ENCODE data around the gene ABHD14A. TPM values are rescaled to one million over a fixed set of nuclear protein-coding genes. Genes with fewer than 3 reads are reported as not detected.
A peak's percentile ranks its signal among the peaks of the same experiment; 100 is the strongest.

ABHD14A gene
- total and polyA plus RNA-seq, 2 of the 13 experiments (the other 11 are each of a cell fraction or from before 2014, with no cell fraction given): 29.5 to 46.9 TPM

DNA sequence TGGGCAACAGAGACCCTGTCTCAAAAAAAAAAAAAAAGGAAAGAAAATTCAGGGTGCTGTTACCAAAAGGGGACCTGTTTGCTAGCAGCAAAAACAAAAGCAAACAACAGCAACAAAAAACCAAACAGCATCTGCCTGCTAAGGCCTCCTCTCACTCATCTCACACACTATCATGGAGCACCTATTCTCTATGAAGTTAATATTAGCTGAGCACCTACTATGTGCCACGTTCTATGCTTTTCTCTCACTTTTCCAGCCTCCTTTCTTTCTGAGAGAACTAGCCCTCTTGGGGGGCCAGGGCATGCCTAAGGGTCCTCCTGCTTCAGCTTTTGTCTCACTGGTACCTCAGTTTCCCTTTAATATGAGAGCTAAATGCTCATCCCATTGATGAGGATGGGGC, 20.2 kb upstream of the ABHD14A start:
- in situ Hi-C loops (cut with HindIII; ENCODE audit: extremely low pct_ligation_motif_present, low pct_unique_long_range_greater_than_20kb): no loop called here

DNA sequence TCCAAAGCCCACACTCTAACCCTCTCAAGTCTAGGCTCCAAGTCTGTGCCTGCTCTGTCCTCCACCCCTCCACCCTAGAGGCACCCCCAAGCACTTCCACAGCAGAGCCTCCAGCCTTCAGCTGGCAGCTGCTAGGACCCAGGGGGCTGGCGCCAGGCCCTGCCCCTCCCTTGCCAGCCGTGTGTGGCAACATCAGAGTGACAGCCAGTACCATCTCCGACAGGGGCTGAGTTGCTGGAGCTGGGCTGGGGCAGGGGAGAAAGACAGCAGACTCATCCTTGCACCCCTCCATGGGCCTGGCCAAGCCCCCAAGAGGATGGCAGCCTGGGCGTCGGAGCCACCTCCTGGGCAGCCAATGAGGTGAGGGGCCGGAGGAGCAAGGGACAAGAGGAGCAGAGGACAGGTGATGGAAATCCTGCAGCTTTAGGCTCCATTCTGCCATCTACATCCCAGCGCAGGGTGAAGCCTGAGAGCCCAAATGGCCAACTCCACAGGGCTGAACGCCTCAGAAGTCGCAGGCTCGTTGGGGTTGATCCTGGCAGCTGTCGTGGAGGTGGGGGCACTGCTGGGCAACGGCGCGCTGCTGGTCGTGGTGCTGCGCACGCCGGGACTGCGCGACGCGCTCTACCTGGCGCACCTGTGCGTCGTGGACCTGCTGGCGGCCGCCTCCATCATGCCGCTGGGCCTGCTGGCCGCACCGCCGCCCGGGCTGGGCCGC, 19.5 kb upstream of the ABHD14A start, which contains the start of gene GPR62:
Gene GPR62, plus strand, starts transcription at position 207 of the 718 bp plus-strand sequence. Its CDS starts 272 bp downstream, at position 479.
- Histone ChIP-seq H3K9me3 (ENCODE audit: low read length) (no peaks in the 10 kb centered on the region), H3K27me3 (ENCODE audit: control insufficient read depth in 1 of 2, insufficient read depth in 2 of 2, low read length in 2 of 2) (no peaks in the 10 kb centered on the region), H3K79me2 (ENCODE audit: insufficient read depth, low read length) (no peaks in the 10 kb centered on the region), H3K4me3 (replicated peaks in 1 of 3; ENCODE audit: insufficient read depth in 1 of 3, low read depth in 2 of 3, low read length in 3 of 3) (no peak within 1 kb of the TSS), H3K36me3 (replicated peaks in 1 of 2; ENCODE audit: control insufficient read depth in 1 of 2, insufficient read depth in 2 of 2, low read length in 2 of 2) (peaks cover 3 to 18% of the 10 kb centered on the region in 2 experiments; a peak in 4 of 5 replicates), H3K27ac (ENCODE audit: extremely low read length, insufficient read depth, low read length) (no peak within 1 kb of the TSS), H3K4me2 (ENCODE audit: low read depth, low read length) (no peak within 1 kb of the TSS), H4K20me1 (ENCODE audit: insufficient read depth, low read length) (no peaks in the 10 kb centered on the region), H3K4me1 (ENCODE audit: insufficient read depth, low read length) (peaks cover 17% of the 10 kb centered on the region), H3K9ac (ENCODE audit: insufficient read depth, low read depth, low read length) (no peak within 1 kb of the TSS), H2AFZ (ENCODE audit: low read length) (no peak within 1 kb of the TSS)
- intact Hi-C loops (cut with micrococcal nuclease; ENCODE audit: unreplicated experiment): no loop called here
- peak; percentile 52 for TF ChIP-seq AGO2 (optimal IDR thresholded peaks at IDR 0.05; ENCODE audit: low read depth, low read length)
- TF ChIP-seq ZNF34 (CRISPR knock-in tag; IDR thresholded peaks at IDR 0.05; ENCODE audit: borderline replicate concordance): no peak
- TF ChIP-seq ZNF510 (CRISPR knock-in tag; IDR thresholded peaks at IDR 0.05; ENCODE audit: low read depth): no peak
- no peak for DNase-seq (ENCODE audit: low spot score)
- in situ Hi-C loops (cut with HindIII; ENCODE audit: extremely low pct_ligation_motif_present, low pct_unique_long_range_greater_than_20kb): no loop called here
- no peak; the same call in 2 of the 3 replicates for ATAC-seq
- CTCF ChIA-PET (ENCODE audit: low intra/inter-chr PET ratio, low total read pairs): no interaction called here
- FAIRE-seq: no peak
- no TSS peak for BruUV-seq (replicated peaks)
- 97% methylated on average over 19 of the region's 33 CpGs for WGBS (ENCODE audit: low lambda C conversion rate)
- POLR2A ChIA-PET: interaction anchor here (2.0 kb wide), 1 partner anchor 12 kb away, joined by 5 read pairs; no protein-coding TSS in a partner anchor

More for the DNA sequence above, 20.2 kb upstream of the ABHD14A start:
- TF ChIP-seq ZIK1 (CRISPR knock-in tag; IDR thresholded peaks at IDR 0.05; ENCODE audit: borderline replicate concordance, low read depth) (no peak), JUND (CRISPR knock-in tag; IDR thresholded peaks at IDR 0.05) (no peak), PCBP2 (optimal IDR thresholded peaks at IDR 0.05; ENCODE audit: low read depth, low read length, poor library complexity, severe bottlenecking) (no peak), ZKSCAN1 (IDR thresholded peaks at IDR 0.05; ENCODE audit: low read length) (peak; percentile 55; the same call in 1 of the 2 replicates), ZSCAN30 (CRISPR knock-in tag; IDR thresholded peaks at IDR 0.05) (no peak), THAP11 (CRISPR knock-in tag; IDR thresholded peaks at IDR 0.05) (no peak), ARHGAP35 (CRISPR knock-in tag; IDR thresholded peaks at IDR 0.05; ENCODE audit: borderline replicate concordance) (no peak), HOXA9 (CRISPR knock-in tag; IDR thresholded peaks at IDR 0.05; ENCODE audit: borderline replicate concordance) (no peak)
- BruUV-seq (replicated peaks): no TSS peak
- Histone ChIP-seq H3K36me3 (replicated peaks in 1 of 2; ENCODE audit: control insufficient read depth in 1 of 2, insufficient read depth in 2 of 2, low read length in 2 of 2) (peaks cover 2 to 12% of the 10 kb centered on the region in 2 experiments; a peak in 4 of 5 replicates), H3K27ac (ENCODE audit: extremely low read length, insufficient read depth, low read length) (no peak overlapping the region), H3K9me3 (ENCODE audit: low read length) (no peaks in the 10 kb centered on the region), H3K4me2 (ENCODE audit: low read depth, low read length) (no peak overlapping the region), H2AFZ (ENCODE audit: low read length) (no peak overlapping the region), H3K4me1 (ENCODE audit: insufficient read depth, low read length) (peaks cover 20% of the 10 kb centered on the region), H3K9ac (ENCODE audit: insufficient read depth, low read depth, low read length) (no peak overlapping the region), H4K20me1 (ENCODE audit: insufficient read depth, low read length) (no peaks in the 10 kb centered on the region), H3K4me3 (replicated peaks in 1 of 3; ENCODE audit: insufficient read depth in 1 of 3, low read depth in 2 of 3, low read length in 3 of 3) (no peak overlapping the region), H3K27me3 (ENCODE audit: control insufficient read depth in 1 of 2, insufficient read depth in 2 of 2, low read length in 2 of 2) (no peaks in the 10 kb centered on the region), H3K79me2 (ENCODE audit: insufficient read depth, low read length) (no peaks in the 10 kb centered on the region)
- WGBS (ENCODE audit: low lambda C conversion rate): 4% methylated on average over 1 of the region's 1 CpG
- CTCF ChIA-PET (ENCODE audit: low intra/inter-chr PET ratio, low total read pairs): no interaction called here
- POLR2A ChIA-PET: interaction anchor here (2.0 kb wide), 1 partner anchor 12 kb away, joined by 5 read pairs; no protein-coding TSS in a partner anchor
- FAIRE-seq: no peak
- no peak for DNase-seq (ENCODE audit: low spot score)
- intact Hi-C loops (cut with micrococcal nuclease; ENCODE audit: unreplicated experiment): no loop called here
- ATAC-seq: no peak

Data from HepG2 (cell line).